Ovary (tissue), 3 donors: ENCODE results near the gene LAMB1.

ENCODE experiments used
- CTCF ChIP-seq, 3 donors: fragments of 450-650 bp in 2 of 3; fragments of 200-600 bp in 1 of 3; IDR thresholded peaks; one replicate each; pipeline versions ENCODE4 v1.5.1 to v1.8.0; 2016 to 2022; ENCODE audit warnings: antibody characterized with exemption in 3 of 3, mild to moderate bottlenecking in 1 of 3
- POLR2A ChIP-seq: fragments of 450-650 bp; IDR thresholded peaks from one replicate; pipeline ENCODE4 v1.6.1; 2017; ENCODE audit warnings: antibody characterized with exemption, mild to moderate bottlenecking, moderate library complexity
- donor health status: DM: no; HTN: no; CAD: no.

DNA sequence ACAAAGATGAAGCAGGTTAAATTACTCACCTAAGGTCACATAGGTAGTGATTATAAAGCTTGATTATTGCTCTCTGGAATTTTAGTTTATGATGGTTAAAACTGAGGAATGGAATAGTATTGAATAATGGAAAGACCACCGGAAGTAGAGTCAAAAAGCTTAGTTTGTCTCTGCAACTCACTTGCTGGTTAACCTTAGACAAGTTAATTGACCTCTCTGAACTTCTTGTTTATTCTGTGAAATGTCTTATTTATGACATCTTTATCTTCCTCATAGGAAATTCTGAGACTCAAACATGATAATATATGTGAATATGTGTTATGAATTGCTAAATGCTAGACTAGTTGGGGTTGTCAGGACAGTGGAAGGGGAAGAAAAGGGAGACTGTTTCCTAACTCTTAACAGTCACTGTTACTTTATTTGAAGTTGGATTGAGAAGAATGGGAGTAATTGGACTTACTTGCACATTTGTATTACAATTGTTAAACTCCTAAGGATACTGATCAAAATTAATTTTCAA lies 102.4 kb downstream of the LAMB1 start:
- TF ChIP-seq CTCF (IDR thresholded peaks at IDR 0.05) (no peak), POLR2A (no peak)
